ENCODE measurements around the gene TMEM178B. TPM values are rescaled to one million over a fixed set of nuclear protein-coding genes. Genes with fewer than 3 reads are reported as not detected.

TMEM178B gene
- total and polyA plus RNA-seq, 2 donors (not counting 1 experiment from before 2014, with no cell fraction given), result 0.28 to 0.96 TPM

- Mint-ChIP-seq H3K27me3 (peaks cover 9% of the 10 kb centered on the region), H3K9me3 (ENCODE audit: insufficient read depth) (no peaks in the 10 kb centered on the region), H3K4me1 (no peaks in the 10 kb centered on the region), H3K4me3 (no peak overlapping the region), H3K27ac (no peak overlapping the region)
- Histone ChIP-seq H3K27me3 (replicated peaks in 1 of 4; ENCODE audit: control extremely low read depth in 1 of 4, control insufficient read depth in 3 of 4, insufficient read depth in 4 of 4, low read length in 3 of 4) (no peaks in the 10 kb centered on the region), H3K27ac (ENCODE audit: low read length in 2 of 2) (no peak overlapping the region), H4K20me1 (ENCODE audit: control insufficient read depth, insufficient read depth, low read length, poor library complexity, severe bottlenecking) (no peaks in the 10 kb centered on the region), H3K4me3 (ENCODE audit: control extremely low read depth in 1 of 5, extremely low read depth in 1 of 5, insufficient read depth in 1 of 5, low read depth in 2 of 5, low read length in 4 of 5) (no peak overlapping the region), H3K79me2 (ENCODE audit: control insufficient read depth, insufficient read depth, low read length) (no peaks in the 10 kb centered on the region), H3K4me1 (ENCODE audit: control insufficient read depth in 2 of 2, insufficient read depth in 2 of 2, low read length in 2 of 2) (no peaks in the 10 kb centered on the region), H3K9me3 (ENCODE audit: control extremely low read depth in 1 of 3, control insufficient read depth in 2 of 3, insufficient read depth in 1 of 3, low read length in 2 of 3) (no peaks in the 10 kb centered on the region), H3K4me2 (replicated peaks; ENCODE audit: low read depth, low read length, poor library complexity, severe bottlenecking) (no peak overlapping the region), H2AFZ (ENCODE audit: insufficient read depth, low read depth, low read length, poor library complexity, severe bottlenecking) (no peak overlapping the region), H3K9ac (ENCODE audit: low read length) (no peak overlapping the region), H3K36me3 (replicated peaks in 1 of 2; ENCODE audit: control extremely low read depth in 1 of 2, control insufficient read depth in 1 of 2, extremely low read depth in 1 of 2, insufficient read depth in 2 of 2, low read length in 1 of 2) (no peaks in the 10 kb centered on the region)
- TF ChIP-seq EZH2 (IDR thresholded peaks at IDR 0.05; ENCODE audit: borderline replicate concordance, insufficient read depth, low read depth, low read length, poor library complexity, severe bottlenecking) (no peak), CTCF (IDR thresholded peaks at IDR 0.05) (no peak)
- DNase-seq, result no peak
- POLR2A ChIA-PET, result no interaction called here
- ATAC-seq (ENCODE audit: low read depth), result no peak
- intact Hi-C loops (cut with micrococcal nuclease), result no loop called here
- 92% methylated on average over 5 of the region's 6 CpGs for WGBS (ENCODE audit: insufficient coverage)
- CTCF ChIA-PET, result no interaction called here
These were observed 377.4 kb downstream of the TMEM178B start for GRCh38 chr7:141451232-141451631.

- Histone ChIP-seq H3K79me2 (ENCODE audit: control insufficient read depth, insufficient read depth, low read length) (no peaks in the 10 kb centered on the region), H3K9me3 (ENCODE audit: control extremely low read depth in 1 of 3, control insufficient read depth in 2 of 3, insufficient read depth in 1 of 3, low read length in 2 of 3) (no peaks in the 10 kb centered on the region), H3K36me3 (replicated peaks in 1 of 2; ENCODE audit: control extremely low read depth in 1 of 2, control insufficient read depth in 1 of 2, extremely low read depth in 1 of 2, insufficient read depth in 2 of 2, low read length in 1 of 2) (no peaks in the 10 kb centered on the region), H3K27me3 (replicated peaks in 1 of 4; ENCODE audit: control extremely low read depth in 1 of 4, control insufficient read depth in 3 of 4, insufficient read depth in 4 of 4, low read length in 3 of 4) (no peaks in the 10 kb centered on the region), H3K9ac (ENCODE audit: low read length) (no peak overlapping the region), H3K4me1 (ENCODE audit: control insufficient read depth in 2 of 2, insufficient read depth in 2 of 2, low read length in 2 of 2) (no peaks in the 10 kb centered on the region), H3K4me2 (replicated peaks; ENCODE audit: low read depth, low read length, poor library complexity, severe bottlenecking) (no peak overlapping the region), H3K27ac (ENCODE audit: low read length in 2 of 2) (no peak overlapping the region), H4K20me1 (ENCODE audit: control insufficient read depth, insufficient read depth, low read length, poor library complexity, severe bottlenecking) (no peaks in the 10 kb centered on the region), H3K4me3 (ENCODE audit: control extremely low read depth in 1 of 5, extremely low read depth in 1 of 5, insufficient read depth in 1 of 5, low read depth in 2 of 5, low read length in 4 of 5) (no peak overlapping the region), H2AFZ (ENCODE audit: insufficient read depth, low read depth, low read length, poor library complexity, severe bottlenecking) (no peak overlapping the region)
- ChIA-PET CTCF (no interaction called here), POLR2A (no interaction called here)
- peaks cover 12% of the 10 kb centered on the region for H3K27me3 Mint-ChIP-seq
- intact Hi-C loops (cut with micrococcal nuclease), result no loop called here
- H3K4me1 Mint-ChIP-seq, result no peaks in the 10 kb centered on the region
- no peak for TF ChIP-seq EZH2 (IDR thresholded peaks at IDR 0.05; ENCODE audit: borderline replicate concordance, insufficient read depth, low read depth, low read length, poor library complexity, severe bottlenecking)
- no peak for TF ChIP-seq CTCF (IDR thresholded peaks at IDR 0.05)
- ATAC-seq (ENCODE audit: low read depth) (no peak), DNase-seq (no peak)
- WGBS (ENCODE audit: insufficient coverage), result 86% methylated on average over 1 of the region's 3 CpGs
- no peaks in the 10 kb centered on the region for H3K9me3 Mint-ChIP-seq (ENCODE audit: insufficient read depth)
- H3K27ac Mint-ChIP-seq, result no peak overlapping the region
- H3K4me3 Mint-ChIP-seq, result no peak overlapping the region
These were observed 379.0 kb downstream of the TMEM178B start for GRCh38 chr7:141452911-141453310.

Measured in B cell (primary cell).